OCI-LY3 (cell line): ENCODE measurements around the gene CTSH.

Source experiments
- CTCF ChIP-seq: fragments of 200-600, 300-600 bp; sonication (generic); IDR thresholded peaks from 2 replicates; pipeline ENCODE4 v1.5.1; 2014; ENCODE audit warnings: antibody characterized with exemption, low read length, low read depth
- EZH2phosphoT487 ChIP-seq: fragments of 200-600 bp; shearing (Covaris generic); IDR thresholded peaks from 2 replicates; pipeline ENCODE4 v1.6.1; 2018; ENCODE audit warnings: antibody characterized with exemption, mixed run types, low read depth

- TF ChIP-seq CTCF (no peak), EZH2phosphoT487 (no peak)
These were observed 10.5 kb upstream of the CTSH start for GRCh38 chr15:78955355-78955754.
